HCT116 (cell line): ENCODE results near the gene CFAP221.

ENCODE experiments used
- EZH2 ChIP-seq: fragments of 200-600 bp; sonication (generic); IDR thresholded peaks from 2 replicates; pipeline ENCODE4 v1.6.1; 2017; ENCODE audit warnings: antibody characterized with exemption, mixed run types
- POLR2AphosphoS5 ChIP-seq: IDR thresholded peaks from 2 replicates; pipeline ENCODE4 v1.6.1; 2011; ENCODE audit warnings: mild to moderate bottlenecking, low read depth, low read length, moderate library complexity
- TCF7L2 ChIP-seq: IDR thresholded peaks from 2 replicates; pipeline ENCODE4 v1.7.0; 2011; ENCODE audit warnings: borderline replicate concordance, inconsistent platforms; ENCODE audit not compliant: insufficient read depth, insufficient read length; ENCODE audit errors: extremely low read depth

DNA sequence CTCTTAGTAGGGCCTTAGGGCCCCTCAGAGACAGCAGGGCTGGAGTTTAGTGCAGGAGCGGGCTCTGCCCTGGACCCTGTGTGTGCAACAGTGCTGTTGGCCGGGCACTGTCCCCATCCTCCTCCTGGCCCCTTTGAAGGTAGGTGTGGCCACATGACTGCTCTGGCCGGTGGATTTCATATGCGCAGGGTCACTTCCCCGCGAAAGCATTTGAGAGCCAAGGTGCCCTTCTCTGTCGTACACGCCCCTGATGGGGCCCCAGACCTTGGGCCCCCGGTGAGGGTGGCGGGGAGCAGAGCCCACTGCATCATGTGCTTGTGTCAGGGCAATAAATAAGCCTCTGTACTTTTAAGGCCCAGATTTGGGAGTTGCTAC, 150.2 kb downstream of the CFAP221 start:
- no peak for TF ChIP-seq EZH2
- TF ChIP-seq TCF7L2: no peak
- TF ChIP-seq POLR2AphosphoS5: no peak
